Type B pancreatic cell (in vitro differentiated cells): ENCODE results near the gene TMPRSS4. TPM values are rescaled to one million over a fixed set of nuclear protein-coding genes. Genes with fewer than 3 reads are reported as not detected.

ENCODE experiments used
- DNase-seq: peaks from one replicate; pipeline ENCODE4 v3.0.0; 2021; ENCODE audit warnings: mixed read lengths; ENCODE audit not compliant: unreplicated experiment; ENCODE audit errors: extremely low spot score
- H3K27ac Mint-ChIP-seq: 2 replicates; pipeline ENCODE4 v1.8.0; 2021; ENCODE audit warnings: mild to moderate bottlenecking, mixed read lengths
- H3K27me3 Mint-ChIP-seq: 2 replicates; pipeline ENCODE4 v1.8.0; 2021; ENCODE audit warnings: mixed read lengths
- H3K36me3 Mint-ChIP-seq: 2 replicates; pipeline ENCODE4 v1.8.0; 2021; ENCODE audit warnings: mixed read lengths
- H3K4me1 Mint-ChIP-seq: one replicate; pipeline ENCODE4 v1.8.0; 2021; ENCODE audit warnings: mixed read lengths; ENCODE audit not compliant: unreplicated experiment
- H3K4me3 Mint-ChIP-seq: 2 replicates; pipeline ENCODE4 v1.8.0; 2021; ENCODE audit warnings: mild to moderate bottlenecking, mixed read lengths
- H3K9me3 Mint-ChIP-seq: 2 replicates; pipeline ENCODE4 v1.8.0; 2021; ENCODE audit warnings: mixed read lengths
- CTCF ChIP-seq: fragments of 200-600 bp; sonication (generic); conservative IDR thresholded peaks from 2 replicates; pipeline ENCODE4 v1.5.0; 2021; ENCODE audit warnings: antibody characterized with exemption, mild to moderate bottlenecking
- total RNA-seq: library from RNA; stranded (reverse); gene quantifications from 2 replicates; pipeline ENCODE4 v1.2.1, GENCODE V29; 2021; ENCODE audit warnings: low replicate concordance

Gene TMPRSS4
- total RNA-seq, 1 donor from 2014 or later, result 33.8 TPM

GRCh38 chr11:118091690-118092089 lies 14.8 kb downstream of the TMPRSS4 start:
- Mint-ChIP-seq H3K4me3 (no peak overlapping the region), H3K9me3 (peaks cover 12% of the 10 kb centered on the region)
- TF ChIP-seq CTCF, result no peak

GRCh38 chr11:118092907-118093571 lies 16.2 kb downstream of the TMPRSS4 start:
- Mint-ChIP-seq H3K9me3 (peaks cover 5% of the 10 kb centered on the region), H3K36me3 (no peaks in the 10 kb centered on the region), H3K27ac (no peak overlapping the region), H3K4me1 (peaks cover 17% of the 10 kb centered on the region), H3K27me3 (no peaks in the 10 kb centered on the region), H3K4me3 (no peak overlapping the region)
- no peak for TF ChIP-seq CTCF
- DNase-seq, result no peak

More at GRCh38 chr11:118091690-118092089, 14.8 kb downstream of the TMPRSS4 start:
- DNase-seq, result no peak
- H3K4me1 Mint-ChIP-seq, result peaks cover 22% of the 10 kb centered on the region
- peak overlapping the region; percentile 9 for H3K27ac Mint-ChIP-seq
- H3K27me3 Mint-ChIP-seq, result no peaks in the 10 kb centered on the region
- H3K36me3 Mint-ChIP-seq, result peaks cover 6% of the 10 kb centered on the region

GRCh38 chr11:118095493-118095892 lies 18.6 kb downstream of the TMPRSS4 start:
- no peaks in the 10 kb centered on the region for H3K9me3 Mint-ChIP-seq
- no peak for DNase-seq
- TF ChIP-seq CTCF, result no peak
- H3K4me3 Mint-ChIP-seq, result no peak overlapping the region
- no peaks in the 10 kb centered on the region for H3K36me3 Mint-ChIP-seq
- H3K4me1 Mint-ChIP-seq, result peaks cover 29% of the 10 kb centered on the region
- no peak overlapping the region for H3K27ac Mint-ChIP-seq
- H3K27me3 Mint-ChIP-seq, result no peaks in the 10 kb centered on the region

GRCh38 chr11:118095967-118096367 lies 19.1 kb downstream of the TMPRSS4 start:
- H3K27me3 Mint-ChIP-seq, result no peaks in the 10 kb centered on the region
- no peak for DNase-seq
- no peaks in the 10 kb centered on the region for H3K9me3 Mint-ChIP-seq
- H3K4me1 Mint-ChIP-seq, result peaks cover 29% of the 10 kb centered on the region
- H3K27ac Mint-ChIP-seq, result no peak overlapping the region
- H3K36me3 Mint-ChIP-seq, result no peaks in the 10 kb centered on the region
- H3K4me3 Mint-ChIP-seq, result no peak overlapping the region
- no peak for TF ChIP-seq CTCF

- Mint-ChIP-seq H3K36me3 (no peaks in the 10 kb centered on the region), H3K27ac (no peak overlapping the region), H3K9me3 (no peaks in the 10 kb centered on the region), H3K4me3 (no peak overlapping the region), H3K4me1 (peaks cover 20% of the 10 kb centered on the region), H3K27me3 (no peaks in the 10 kb centered on the region)
- TF ChIP-seq CTCF, result no peak
- DNase-seq, result no peak
Measured at GRCh38 chr11:118098996-118099837, 22.3 kb downstream of the TMPRSS4 start.
